Lung (tissue), 12 donors: ENCODE results near the gene FILIP1L. TPM values are rescaled to one million over a fixed set of nuclear protein-coding genes. Genes with fewer than 3 reads are reported as not detected.

Experiments used
- ATAC-seq: fragments of 200-7000 bp; cut with Tn5 transposase; one replicate; pipeline ENCODE4 v1.9.1; 2020; ENCODE audit warnings: moderate number of reproducible peaks; ENCODE audit not compliant: insufficient read depth, low FRiP score
- DNase-seq, 3 donors: peaks; one replicate each; pipeline ENCODE4 v3.0.0-alpha.2; 2013 to 2017
- H3K27ac ChIP-seq, 2 donors: one replicate each; pipeline ENCODE4 v1.5.1; 2013; ENCODE audit warnings: mild to moderate bottlenecking in 2 of 2, moderate library complexity in 2 of 2, control low read depth in 1 of 2, inconsistent platforms in 1 of 2, low read depth in 1 of 2, low read length in 1 of 2
- H3K27me3 ChIP-seq, 3 donors: one replicate each; pipeline ENCODE4 v1.5.1; 2013; ENCODE audit warnings: low read length in 2 of 3; ENCODE audit not compliant: control insufficient read depth in 3 of 3, insufficient read depth in 3 of 3
- H3K36me3 ChIP-seq, 4 donors: one replicate each; pipeline ENCODE4 v1.5.1; 2013; ENCODE audit warnings: low read length in 4 of 4, mild to moderate bottlenecking in 1 of 4, moderate library complexity in 1 of 4; ENCODE audit not compliant: control insufficient read depth in 4 of 4, insufficient read depth in 4 of 4
- H3K4me1 ChIP-seq, 5 donors: one replicate each; pipeline ENCODE4 v1.5.1; 2013; ENCODE audit warnings: low read length in 5 of 5, mild to moderate bottlenecking in 2 of 5, moderate library complexity in 1 of 5; ENCODE audit not compliant: control insufficient read depth in 5 of 5, insufficient read depth in 5 of 5
- H3K4me3 ChIP-seq: one replicate; pipeline ENCODE4 v1.5.1; 2013; ENCODE audit warnings: mild to moderate bottlenecking, control low read depth, moderate library complexity
- H3K9ac ChIP-seq, 2 donors: one replicate each; pipeline ENCODE4 v1.5.1; 2013; ENCODE audit warnings: low read length in 2 of 2, control low read depth in 1 of 2; ENCODE audit not compliant: insufficient read depth in 1 of 2
- H3K9me3 ChIP-seq, 4 donors: one replicate each; pipeline ENCODE4 v1.5.1; 2013; ENCODE audit warnings: low read length in 3 of 4, mild to moderate bottlenecking in 1 of 4, moderate library complexity in 1 of 4; ENCODE audit not compliant: control insufficient read depth in 4 of 4, insufficient read depth in 3 of 4
- CTCF ChIP-seq: IDR thresholded peaks from 2 replicates; pipeline ENCODE4 v1.5.1; 2012; ENCODE audit warnings: mild to moderate bottlenecking; ENCODE audit errors: control extremely low read depth, extremely low read depth
- WGBS, 2 donors: extraction: QIAGEN DNeasy Blood & Tissue Kit; methylation state at CpG; one replicate each; pipeline ENCODE4 v1.1.7; 2013; 5-methylcytosine and 5-hydroxymethylcytosine counted together
- polyA plus RNA-seq, 2 donors: library from polyadenylated mRNA; stranded (reverse); fragments of 200-250 nt; gene quantifications; one replicate each; pipeline ENCODE4 v1.2.1, GENCODE V29; 2013
- total RNA-seq, 2 donors: library from RNA; depleted of rRNA in 1 of 2; stranded (reverse); fragments of >200 nt in 1 of 2; gene quantifications; one replicate each; pipeline ENCODE4 v1.2.1, GENCODE V29; 2014 to 2021
- donor health status: control.
- donor health status: control.
- donor health status: Bipolar disorder and iron deficiency.
- donor health status: healthy.
- donor health status: DM: yes; HTN: yes; CAD: no.

The FILIP1L gene
- total and polyA plus RNA-seq, 4 donors: 8.3 to 27.8 (median 22.5) TPM

- DNase-seq (peak; percentile 96 to 97 (median 96)), ATAC-seq (peak; percentile 95)
- H3K36me3 ChIP-seq: no peaks in the 10 kb centered on the region
- TF ChIP-seq CTCF: no peak
- H3K4me3 ChIP-seq: peak within 1 kb of the TSS; percentile 85
- H3K27ac ChIP-seq: peak within 1 kb of the TSS; percentile 84 to 98
- H3K9me3 ChIP-seq: no peaks in the 10 kb centered on the region
- H3K4me1 ChIP-seq: peaks cover 0 to 17% (median 7%) of the 10 kb centered on the region in 5 donors
- peak within 1 kb of the TSS; percentile 84 to 89 for H3K9ac ChIP-seq
- WGBS, 2 donors: 0% methylated on average over 60 of the region's 60 CpGs
- H3K27me3 ChIP-seq: no peaks in the 10 kb centered on the region
Observed at GRCh38 chr3:99817437-99818240, 296.7 kb downstream of the FILIP1L start, which contains the start of gene CMSS1. CMSS1 (plus strand) TSS chr3:99817862.

GRCh38 chr3:99817047-99817436, 297.3 kb downstream of the FILIP1L start:
- Histone ChIP-seq H3K4me3 (peak overlapping the region; percentile 85), H3K9me3 (no peaks in the 10 kb centered on the region), H3K27ac (peak overlapping the region; percentile 84 to 98), H3K4me1 (peaks cover 0 to 17% (median 7%) of the 10 kb centered on the region in 5 donors), H3K27me3 (no peaks in the 10 kb centered on the region), H3K9ac (peak overlapping the region in 1 of 2 donors; percentile 89), H3K36me3 (no peaks in the 10 kb centered on the region)
- whole genome bisulfite sequencing, 2 donors: 3% methylated on average over 15 of the region's 15 CpGs
- ATAC-seq (no peak), DNase-seq (peak in 2 of 3 donors; percentile 43 to 47)
- TF ChIP-seq CTCF: no peak

- no peaks in the 10 kb centered on the region for H3K27me3 ChIP-seq
- WGBS, 2 donors: 93 to 100% methylated on average over 1 of the region's 1 CpG
- DNase-seq (no peak), ATAC-seq (no peak)
- H3K9ac ChIP-seq: no peak overlapping the region
- H3K36me3 ChIP-seq: no peaks in the 10 kb centered on the region
- H3K4me3 ChIP-seq: no peak overlapping the region
- H3K27ac ChIP-seq: no peak overlapping the region
- no peaks in the 10 kb centered on the region for H3K9me3 ChIP-seq
- TF ChIP-seq CTCF: no peak
- no peaks in the 10 kb centered on the region for H3K4me1 ChIP-seq
Observed at GRCh38 chr3:99810403-99810802, 303.9 kb downstream of the FILIP1L start.
